Astrocyte (in vitro differentiated cells and primary cell): Measurements from ENCODE around the gene CEACAM21.

Experiments
- CTCF ChIP-seq: IDR thresholded peaks from 2 replicates; pipeline ENCODE4 v1.5.1; 2011; ENCODE audit warnings: low read depth, mild to moderate bottlenecking, inconsistent platforms, low read length, moderate library complexity; ENCODE audit not compliant: insufficient read depth
- EZH2 ChIP-seq: IDR thresholded peaks from 2 replicates; pipeline ENCODE4 v1.6.1; 2012; ENCODE audit warnings: mild to moderate bottlenecking, low read length, inconsistent platforms; ENCODE audit not compliant: insufficient read depth

DNA sequence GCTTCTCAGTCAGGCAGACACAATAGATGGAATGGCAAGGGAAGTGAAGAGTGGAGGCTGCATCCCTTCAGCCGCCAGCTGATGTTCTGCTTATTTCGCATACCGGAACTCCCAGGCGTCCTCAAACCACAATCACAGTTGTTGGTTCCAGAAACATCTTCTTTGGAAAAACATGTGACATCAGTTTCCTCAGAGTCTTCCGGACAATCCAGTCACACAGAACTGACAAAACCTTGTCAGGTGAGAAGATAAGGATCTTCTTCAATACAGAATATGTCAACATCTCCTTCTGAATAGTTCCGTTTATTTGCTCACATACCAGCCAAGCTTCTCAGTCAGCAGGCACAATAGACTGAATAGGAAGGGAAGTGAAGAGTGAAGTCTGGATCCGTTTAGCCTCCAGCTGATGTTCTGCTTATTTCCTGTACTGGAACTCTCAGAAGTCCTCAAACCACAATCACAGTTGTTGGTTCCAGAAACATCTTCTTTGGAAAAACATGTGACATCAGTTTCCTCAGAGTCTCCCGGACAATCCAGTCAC lies 45.1 kb upstream of the CEACAM21 start:
- TF ChIP-seq CTCF (no peak), EZH2 (no peak)
